NB4 (cell line): Measurements from ENCODE around the gene TMEM263.

Experiments
- MYC ChIP-seq: IDR thresholded peaks from 2 replicates; pipeline ENCODE4 v1.6.1; 2011; ENCODE audit warnings: low read depth, low read length
- POLR2A ChIP-seq: IDR thresholded peaks from 2 replicates; pipeline ENCODE4 v1.6.1; 2011; ENCODE audit warnings: mild to moderate bottlenecking; ENCODE audit not compliant: insufficient read length; ENCODE audit errors: extremely low read depth
- TF ChIP-seq, protein P1 (sequence below): IDR thresholded peaks from one replicate; pipeline ENCODE4 v1.5.1; 2012; ENCODE audit warnings: low read depth, low read length
- TF ChIP-seq, protein P2 (sequence below): IDR thresholded peaks from 2 replicates; pipeline ENCODE4 v1.6.1; 2011; ENCODE audit warnings: low read depth, low read length

DNA sequence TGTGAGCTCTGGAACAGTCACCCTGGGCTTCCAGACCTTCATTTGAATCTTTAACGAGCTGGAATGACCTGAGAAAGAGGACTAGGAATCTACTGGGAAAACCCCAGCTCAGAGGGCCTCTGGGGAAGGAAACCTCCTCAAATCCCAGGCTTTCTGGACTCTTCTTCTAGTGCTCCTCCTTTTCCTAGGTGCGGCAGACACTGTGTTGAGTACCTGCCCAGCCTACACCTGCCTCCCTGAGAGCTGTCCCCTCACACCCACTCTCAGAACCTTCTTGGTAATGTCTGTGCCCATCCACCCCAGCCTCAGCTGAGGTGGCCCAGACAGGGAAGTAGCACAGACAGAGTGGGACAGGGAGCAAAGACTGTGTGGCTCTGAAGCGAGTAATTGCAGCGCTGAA lies 47.9 kb upstream of the TMEM263 start:
- TF ChIP-seq, protein P1, sequence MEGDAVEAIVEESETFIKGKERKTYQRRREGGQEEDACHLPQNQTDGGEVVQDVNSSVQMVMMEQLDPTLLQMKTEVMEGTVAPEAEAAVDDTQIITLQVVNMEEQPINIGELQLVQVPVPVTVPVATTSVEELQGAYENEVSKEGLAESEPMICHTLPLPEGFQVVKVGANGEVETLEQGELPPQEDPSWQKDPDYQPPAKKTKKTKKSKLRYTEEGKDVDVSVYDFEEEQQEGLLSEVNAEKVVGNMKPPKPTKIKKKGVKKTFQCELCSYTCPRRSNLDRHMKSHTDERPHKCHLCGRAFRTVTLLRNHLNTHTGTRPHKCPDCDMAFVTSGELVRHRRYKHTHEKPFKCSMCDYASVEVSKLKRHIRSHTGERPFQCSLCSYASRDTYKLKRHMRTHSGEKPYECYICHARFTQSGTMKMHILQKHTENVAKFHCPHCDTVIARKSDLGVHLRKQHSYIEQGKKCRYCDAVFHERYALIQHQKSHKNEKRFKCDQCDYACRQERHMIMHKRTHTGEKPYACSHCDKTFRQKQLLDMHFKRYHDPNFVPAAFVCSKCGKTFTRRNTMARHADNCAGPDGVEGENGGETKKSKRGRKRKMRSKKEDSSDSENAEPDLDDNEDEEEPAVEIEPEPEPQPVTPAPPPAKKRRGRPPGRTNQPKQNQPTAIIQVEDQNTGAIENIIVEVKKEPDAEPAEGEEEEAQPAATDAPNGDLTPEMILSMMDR: no peak
- TF ChIP-seq, protein P2, sequence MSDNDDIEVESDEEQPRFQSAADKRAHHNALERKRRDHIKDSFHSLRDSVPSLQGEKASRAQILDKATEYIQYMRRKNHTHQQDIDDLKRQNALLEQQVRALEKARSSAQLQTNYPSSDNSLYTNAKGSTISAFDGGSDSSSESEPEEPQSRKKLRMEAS: no peak
- TF ChIP-seq POLR2A (no peak), MYC (no peak)
